GM12878 (cell line): Measurements from ENCODE around the gene SESN1. TPM values are rescaled to one million over a fixed set of nuclear protein-coding genes. Genes with fewer than 3 reads are reported as not detected.

Experiments used
- ATAC-seq: fragments of 200-7000 bp; cut with Tn5 transposase; 3 replicates; pipeline ENCODE4 v1.9.1; 2020; ENCODE audit warnings: mild to moderate bottlenecking, moderate library complexity
- BruUV-seq: library from RNA; stranded (reverse); fragments of 400-500 nt; replicated peaks from 2 replicates; lab custom pipeline; 2021; lab: Mats Ljungman, UMichigan
- CTCF ChIA-PET: fragments of 300-600 bp; sonication (Branson Sonifier 250); formaldehyde crosslinking; extraction: SDS; loops from one replicate; lab custom pipeline; 2021; ENCODE audit warnings: inconsistent platforms; lab: Yijun Ruan, JAX
- POLR2A ChIA-PET: fragments of 350-600 bp; formaldehyde crosslinking; extraction: SDS; loops from one replicate; lab custom pipeline; 2021; ENCODE audit warnings: inconsistent platforms; lab: Charles Lee
- RAD21 ChIA-PET: fragments of 300-600 bp; sonication (Branson Sonifier 250); formaldehyde crosslinking; loops from one replicate; lab custom pipeline; 2023; ENCODE audit warnings: antibody characterized with exemption; ENCODE audit not compliant: unreplicated experiment; lab: Charles Lee
- SMC1A ChIA-PET: fragments of 300-600 bp; sonication (Branson Sonifier 250); formaldehyde crosslinking; loops from one replicate; lab custom pipeline; 2023; ENCODE audit not compliant: unreplicated experiment, uncharacterized antibody; lab: Charles Lee
- DNase-seq: peaks from one replicate; pipeline ENCODE4 v3.0.0-alpha.2; 2011; ENCODE audit warnings: low read depth, low spot score
- FAIRE-seq: peaks from 3 replicates; lab custom pipeline; 2011; peaks lifted over from hg19 to GRCh38; lab: Jason Lieb, UNC
- H2AFZ ChIP-seq: 2 replicates; pipeline ENCODE4 v1.6.0; 2011; ENCODE audit warnings: low read depth, low read length, control low read depth; ENCODE audit not compliant: control insufficient read depth
- H3K27ac ChIP-seq: 2 replicates; pipeline ENCODE4 v1.5.1; 2011; ENCODE audit warnings: control low read depth; ENCODE audit not compliant: control insufficient read depth, insufficient read depth
- H3K27me3 ChIP-seq, 2 experiments: replicated peaks in 1 of 2; 2 replicates each; pipeline versions ENCODE4 v1.6.0 to v1.6.1; 2011; ENCODE audit warnings: low read length in 1 of 2; ENCODE audit not compliant: control insufficient read depth in 2 of 2, insufficient read depth in 2 of 2
- H3K36me3 ChIP-seq, 2 experiments: 2 replicates each; pipeline ENCODE4 v1.5.1; 2011; ENCODE audit warnings: low read length in 1 of 2; ENCODE audit not compliant: control insufficient read depth in 2 of 2, insufficient read depth in 2 of 2
- H3K4me1 ChIP-seq: 2 replicates; pipeline ENCODE4 v1.6.1; 2011; ENCODE audit warnings: mild to moderate bottlenecking, low read length, moderate library complexity, mixed read lengths; ENCODE audit not compliant: control insufficient read depth, insufficient read depth
- H3K4me2 ChIP-seq: 2 replicates; pipeline ENCODE4 v1.6.0; 2011; ENCODE audit warnings: control low read depth; ENCODE audit not compliant: control insufficient read depth, insufficient read depth
- H3K4me3 ChIP-seq: fragments of 200-600 bp; sonication (generic); 2 replicates; pipeline ENCODE4 v1.5.1; 2016
- H3K79me2 ChIP-seq: 2 replicates; pipeline ENCODE4 v1.6.0; 2011; ENCODE audit warnings: low read length; ENCODE audit not compliant: control insufficient read depth, insufficient read depth
- H3K9ac ChIP-seq: 2 replicates; pipeline ENCODE4 v1.8.0; 2011; ENCODE audit warnings: low read length, control low read depth, mixed read lengths; ENCODE audit not compliant: control insufficient read depth, insufficient read depth
- H3K9me3 ChIP-seq: replicated peaks from 3 replicates; pipeline ENCODE4 v1.5.1; 2011; ENCODE audit warnings: mild to moderate bottlenecking, low read length; ENCODE audit not compliant: control insufficient read depth, insufficient read depth
- H4K20me1 ChIP-seq: 2 replicates; pipeline ENCODE4 v1.6.0; 2011; ENCODE audit not compliant: control insufficient read depth, insufficient read depth
- ETV6 ChIP-seq, 2 experiments: fragments of 450-650 bp in 1 of 2; IDR thresholded peaks in 1 of 2; conservative IDR thresholded peaks in 1 of 2; 2 replicates each; pipeline ENCODE4 v1.6.1; 2014; ENCODE audit warnings: antibody characterized with exemption in 1 of 2, borderline replicate concordance in 1 of 2, low read depth in 1 of 2, mild to moderate bottlenecking in 1 of 2, moderate library complexity in 1 of 2
- EZH2 ChIP-seq: IDR thresholded peaks from 2 replicates; pipeline ENCODE4 v1.6.1; 2012; ENCODE audit warnings: low read depth, mild to moderate bottlenecking, control low read depth, inconsistent platforms, low read length, borderline replicate concordance; ENCODE audit not compliant: control insufficient read depth
- FOXM1 ChIP-seq: IDR thresholded peaks from 2 replicates; pipeline ENCODE4 v1.6.1; 2012; ENCODE audit warnings: low read depth, mild to moderate bottlenecking, inconsistent platforms, low read length, moderate library complexity
- HDGF ChIP-seq: fragments of 450-650 bp; IDR thresholded peaks from 2 replicates; pipeline ENCODE4 v1.6.1; 2016; ENCODE audit warnings: antibody characterized with exemption
- IRF4 ChIP-seq: IDR thresholded peaks from 2 replicates; pipeline ENCODE4 v1.6.1; 2011; ENCODE audit warnings: low read depth, low read length
- JUNB ChIP-seq: IDR thresholded peaks from 2 replicates; pipeline ENCODE4 v1.6.1; 2016; ENCODE audit warnings: antibody characterized with exemption, mild to moderate bottlenecking
- MTA2 ChIP-seq: fragments of 450-650 bp; IDR thresholded peaks from 2 replicates; pipeline ENCODE4 v1.6.1; 2016; ENCODE audit warnings: low read depth, mild to moderate bottlenecking, moderate library complexity
- MYC ChIP-seq: IDR thresholded peaks from 2 replicates; pipeline ENCODE4 v1.6.1; 2011; ENCODE audit warnings: mild to moderate bottlenecking, low read length, moderate library complexity, inconsistent platforms; ENCODE audit not compliant: insufficient read depth, insufficient replicate concordance, insufficient read length, severe bottlenecking
- PBX3 ChIP-seq: IDR thresholded peaks from 2 replicates; pipeline ENCODE4 v1.6.1; 2011; ENCODE audit warnings: mild to moderate bottlenecking, low read depth, low read length, moderate library complexity; ENCODE audit not compliant: insufficient replicate concordance
- POLR2AphosphoS5 ChIP-seq: IDR thresholded peaks from 2 replicates; pipeline ENCODE4 v1.6.1; 2011; ENCODE audit warnings: mild to moderate bottlenecking, low read length, inconsistent platforms
- RCOR1 ChIP-seq: conservative IDR thresholded peaks from 2 replicates; pipeline ENCODE4 v1.6.1; 2012; ENCODE audit warnings: low read depth, low read length, improper control_type of control experiment
- SIN3A ChIP-seq: IDR thresholded peaks from 2 replicates; pipeline ENCODE4 v1.6.1; 2012; ENCODE audit warnings: low read depth, low read length, improper control_type of control experiment
- SKIL ChIP-seq: fragments of 450-650 bp; IDR thresholded peaks from 2 replicates; pipeline ENCODE4 v1.6.1; 2017; ENCODE audit warnings: mild to moderate bottlenecking, low read depth, inconsistent platforms; ENCODE audit not compliant: poor library complexity, severe bottlenecking
- SP1 ChIP-seq: IDR thresholded peaks from one replicate; pipeline ENCODE4 v1.6.1; 2011; ENCODE audit warnings: low read depth, low read length
- SUZ12 ChIP-seq: fragments of 200-600 bp; sonication (generic); IDR thresholded peaks from one replicate; pipeline ENCODE4 v1.6.1; 2018; ENCODE audit warnings: antibody characterized with exemption, mild to moderate bottlenecking; ENCODE audit not compliant: unreplicated experiment
- TBL1XR1 ChIP-seq: IDR thresholded peaks from 2 replicates; pipeline ENCODE4 v1.6.1; 2012; ENCODE audit warnings: low read depth, low read length, improper control_type of control experiment
- in situ Hi-C: fragments of 300-500 bp; cut with MboI; formaldehyde crosslinking; loops from 9 replicates; pipeline ENCODE4 v1.14.3; 2018; ENCODE audit warnings: mixed read lengths
- intact Hi-C: fragments of 100-400 bp; cut with micrococcal nuclease; formaldehyde crosslinking; loops from one replicate; pipeline ENCODE4 v1.14.2; 2022; ENCODE audit not compliant: unreplicated experiment
- polyA plus RNA-seq, 11 experiments: library from polyadenylated mRNA; depleted of rRNA in 4 of 11; unstranded in 6 of 11; stranded (reverse) in 5 of 11; fragments of >200 nt; fragmentation: Nextera tagmentation in 4 of 11; fragmentation: Illumina TruSeq in 1 of 11; extraction: Ambion mirVana in 4 of 11; extraction: Trizol in 1 of 11; gene quantifications; 1 replicate in 1 of 11; 2 replicates in 10 of 11; pipeline versions ENCODE4 v1.2.1 to v1.2.3, GENCODE V29; 2011 to 2016; ENCODE audit warnings: inconsistent platforms in 2 of 11, missing spikeins in 2 of 11, low read depth in 1 of 11
- total RNA-seq, 4 experiments: library from RNA; depleted of rRNA in 3 of 4; stranded (reverse); fragments of >200 nt in 3 of 4; fragmentation: Illumina TruSeq in 1 of 4; extraction: Trizol in 1 of 4; gene quantifications; 2 replicates each; pipeline versions ENCODE4 v1.2.1 to v1.2.3, GENCODE V29; 2013 to 2021
- TF ChIP-seq, protein P1 (sequence below): IDR thresholded peaks from 2 replicates; pipeline ENCODE4 v1.6.1; 2012; ENCODE audit warnings: low read depth, low read length, improper control_type of control experiment

The SESN1 gene
- total and polyA plus RNA-seq, 10 of the 15 experiments (the other 5 are each of a cell fraction or from before 2014, with no cell fraction given) = 1.3 to 13.0 (median 3.3) TPM

GRCh38 chr6:108985301-108985700 is 109.3 kb downstream of the SESN1 start:
- in situ Hi-C loops (no loop called here), intact Hi-C loops (no loop called here)
- FAIRE-seq (no peak), DNase-seq (no peak), ATAC-seq (no peak)
- ChIA-PET CTCF (no interaction called here), POLR2A (no interaction called here), SMC1A (no interaction called here), RAD21 (no interaction called here)
- Histone ChIP-seq H3K79me2 (no peaks in the 10 kb centered on the region), H3K27ac (no peak overlapping the region), H3K4me1 (no peaks in the 10 kb centered on the region), H4K20me1 (no peaks in the 10 kb centered on the region), H3K9me3 (no peaks in the 10 kb centered on the region), H3K36me3 (no peaks in the 10 kb centered on the region), H3K4me2 (no peak overlapping the region), H3K9ac (no peak overlapping the region), H3K4me3 (no peak overlapping the region), H3K27me3 (no peaks in the 10 kb centered on the region), H2AFZ (no peak overlapping the region)
- no peak for TF ChIP-seq POLR2AphosphoS5
- no peak for TF ChIP-seq TBL1XR1
- TF ChIP-seq EZH2 = no peak
- no peak for TF ChIP-seq ETV6 (conservative IDR thresholded peaks at IDR 0.05 in 1 of 2, IDR thresholded peaks at IDR 0.05 in 1 of 2; ENCODE audit: borderline replicate concordance in 1 of 2, low read depth in 1 of 2)
- TF ChIP-seq MYC = no peak
- TF ChIP-seq SIN3A = no peak
- no peak for TF ChIP-seq SP1
- TF ChIP-seq, protein P1, sequence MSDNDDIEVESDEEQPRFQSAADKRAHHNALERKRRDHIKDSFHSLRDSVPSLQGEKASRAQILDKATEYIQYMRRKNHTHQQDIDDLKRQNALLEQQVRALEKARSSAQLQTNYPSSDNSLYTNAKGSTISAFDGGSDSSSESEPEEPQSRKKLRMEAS = no peak
- no peak for TF ChIP-seq PBX3
- no peak for TF ChIP-seq RCOR1
- no peak for TF ChIP-seq HDGF
- TF ChIP-seq FOXM1 = no peak
- no peak for TF ChIP-seq SUZ12
- TF ChIP-seq JUNB = no peak
- TF ChIP-seq MTA2 = no peak
- TF ChIP-seq SKIL = no peak
- no peak for TF ChIP-seq IRF4
- no TSS peak for BruUV-seq
